HG03135 (cell line): ENCODE measurements around the gene DBNDD2.

Source experiments
- ATAC-seq: cut with Tn5 transposase; IDR thresholded peaks from one replicate; pipeline ENCODE4 v1.9.1; 2021; ENCODE audit warnings: mild to moderate bottlenecking, moderate library complexity; ENCODE audit not compliant: unreplicated experiment

Gene DBNDD2

DNA sequence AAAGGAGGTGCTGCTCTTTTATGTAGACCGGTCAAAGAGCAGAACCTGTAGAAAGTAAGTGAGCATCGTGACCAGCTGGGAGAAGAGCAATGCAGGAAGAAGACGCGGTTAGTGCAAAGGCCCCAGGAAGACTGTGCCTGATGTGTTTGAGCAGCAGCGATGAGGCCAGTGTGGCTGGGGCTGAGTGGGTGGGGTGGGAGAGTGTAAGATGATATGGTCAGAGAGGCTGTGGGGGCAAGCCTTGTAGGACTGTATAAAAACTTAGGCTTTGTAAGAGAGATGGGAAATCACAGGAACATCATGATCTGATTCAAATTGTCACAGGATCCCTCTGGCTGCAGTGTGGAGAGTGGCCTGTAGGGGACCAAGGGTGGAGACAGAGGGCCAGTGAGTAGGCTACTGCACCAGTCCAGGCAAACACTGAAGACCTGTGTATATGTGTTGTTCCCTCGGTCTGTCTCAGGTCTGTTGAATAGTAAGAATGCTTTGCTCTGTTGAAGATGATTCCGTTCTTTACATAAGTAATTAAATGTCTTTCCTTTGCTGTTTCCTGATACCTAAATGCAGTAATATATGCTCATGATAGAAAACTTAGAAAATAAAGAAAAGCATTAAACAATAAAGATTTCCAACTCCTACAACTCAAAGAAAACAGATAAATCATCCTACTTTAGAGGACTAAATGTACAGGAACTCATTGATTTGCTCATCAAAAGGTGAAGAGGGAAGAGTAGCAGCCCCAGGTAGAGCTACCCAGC lies 37.9 kb downstream of the DBNDD2 start:
- no peak for ATAC-seq

GRCh38 chr20:45448270-45448669 lies 40.2 kb downstream of the DBNDD2 start:
- ATAC-seq = no peak

DNA sequence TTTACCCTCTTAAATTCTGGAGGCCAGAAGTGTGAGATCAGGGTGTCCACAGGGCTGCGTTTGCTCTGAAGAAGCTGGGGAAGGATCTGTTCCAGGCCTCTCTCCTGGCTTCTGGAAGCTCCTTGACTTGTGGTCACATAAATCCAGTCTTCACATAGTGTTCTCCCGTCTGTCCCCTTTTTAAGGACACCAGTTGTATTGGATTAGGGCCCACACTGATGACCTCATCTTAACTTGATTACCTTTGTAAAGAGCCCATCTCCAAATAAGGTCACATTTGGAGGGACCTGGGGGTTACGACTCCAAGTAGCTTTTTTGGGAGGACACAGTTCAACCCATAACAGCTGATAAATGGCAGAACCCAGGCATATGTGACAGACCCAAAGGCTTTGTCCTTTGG lies 41.4 kb downstream of the DBNDD2 start:
- no peak for ATAC-seq

GRCh38 chr20:45450097-45450818 lies 42.2 kb downstream of the DBNDD2 start:
- ATAC-seq = no peak

DNA sequence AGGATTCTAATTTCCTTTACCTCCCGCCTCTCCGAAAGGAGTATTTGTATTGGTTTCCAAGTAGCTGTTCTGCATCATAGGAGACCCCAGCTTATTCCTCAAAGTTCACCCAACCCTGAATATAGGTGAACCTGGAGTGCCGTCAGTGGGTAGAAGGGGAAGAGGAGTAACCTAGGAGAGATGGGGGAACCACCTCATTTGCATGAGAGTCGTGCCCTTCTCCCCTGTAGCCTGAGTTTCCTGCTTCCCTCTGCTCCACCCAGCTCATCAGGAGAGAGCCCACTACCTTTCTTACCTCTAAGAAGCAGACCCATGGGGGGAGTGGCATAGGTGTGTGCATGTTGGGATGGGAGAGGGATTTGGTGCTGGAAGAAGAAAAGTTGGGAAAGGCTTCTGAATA lies 44.1 kb downstream of the DBNDD2 start:
- ATAC-seq = no peak

- ATAC-seq = no peak
Observed at GRCh38 chr20:45452772-45453691, 44.9 kb downstream of the DBNDD2 start.

DNA sequence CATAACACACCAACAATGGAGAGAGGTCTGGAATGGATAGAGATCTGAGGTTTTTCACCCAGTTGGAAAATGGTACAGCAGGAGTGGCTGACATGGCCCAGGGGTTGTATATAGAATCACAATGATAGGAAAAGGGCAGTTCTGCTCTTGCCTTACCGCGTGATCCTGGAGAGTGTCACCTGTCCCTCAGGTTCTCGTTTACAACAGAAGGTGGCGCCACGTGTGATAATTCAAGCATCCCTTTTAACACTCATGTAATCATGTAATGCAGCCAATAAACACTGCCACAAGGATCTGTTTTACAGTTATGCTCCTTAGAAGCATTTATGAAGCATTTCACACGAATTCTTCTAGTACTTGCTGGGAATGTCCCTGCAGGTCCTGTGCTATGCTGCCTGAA lies 48.5 kb downstream of the DBNDD2 start:
- no peak for ATAC-seq

DNA sequence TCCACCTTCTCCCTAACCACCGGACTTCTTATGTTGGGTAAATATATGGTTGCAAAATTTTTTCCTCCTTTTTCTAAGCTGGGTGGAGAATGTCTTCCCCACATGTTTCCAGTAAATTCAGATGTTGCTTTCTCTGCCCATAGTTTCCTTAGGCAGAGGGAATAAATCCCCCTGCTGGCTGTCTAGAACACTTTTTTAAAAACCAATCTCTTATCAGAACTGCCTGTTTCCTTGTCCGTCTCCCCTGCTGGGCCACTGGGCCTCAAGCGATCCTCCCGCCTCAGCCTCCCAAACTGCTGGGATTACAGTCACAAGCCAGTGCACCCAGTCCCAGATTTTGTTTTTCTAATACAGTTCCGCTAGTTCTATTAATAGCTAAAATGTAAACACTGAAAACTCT lies 51.5 kb downstream of the DBNDD2 start:
- ATAC-seq = no peak
